Ishikawa (cell line): Measurements from ENCODE around the gene CALCA.

Source experiments
- CEBPB ChIP-seq: IDR thresholded peaks from 2 replicates; pipeline ENCODE4 v1.6.1; 2012
- CREB1 ChIP-seq: IDR thresholded peaks from 2 replicates; pipeline ENCODE4 v1.6.1; 2012; ENCODE audit warnings: low read depth
- EGR1 ChIP-seq: IDR thresholded peaks from 2 replicates; pipeline ENCODE4 v1.6.1; 2012
- EP300 ChIP-seq: IDR thresholded peaks from 2 replicates; pipeline ENCODE4 v1.6.1; 2012; ENCODE audit warnings: borderline replicate concordance
- FOXM1 ChIP-seq: IDR thresholded peaks from 2 replicates; pipeline ENCODE4 v1.6.1; 2012; ENCODE audit warnings: low read depth, borderline replicate concordance
- NFIC ChIP-seq: IDR thresholded peaks from 2 replicates; pipeline ENCODE4 v1.6.1; 2012
- RAD21 ChIP-seq: IDR thresholded peaks from 2 replicates; pipeline ENCODE4 v1.6.1; 2012; ENCODE audit warnings: low read depth
- TAF1 ChIP-seq: IDR thresholded peaks from 2 replicates; pipeline ENCODE4 v1.6.1; 2012; ENCODE audit warnings: low read depth, mild to moderate bottlenecking
- TCF12 ChIP-seq: IDR thresholded peaks from 2 replicates; pipeline ENCODE4 v1.6.1; 2012; ENCODE audit warnings: low read depth
- TEAD4 ChIP-seq: IDR thresholded peaks from 2 replicates; pipeline ENCODE4 v1.6.1; 2012
- YY1 ChIP-seq: IDR thresholded peaks from 2 replicates; pipeline ENCODE4 v1.6.1; 2012; ENCODE audit warnings: low read depth
- ZBTB7A ChIP-seq: IDR thresholded peaks from 2 replicates; pipeline ENCODE4 v1.6.1; 2012; ENCODE audit warnings: low read depth
- TF ChIP-seq, protein P1 (sequence below): IDR thresholded peaks from 2 replicates; pipeline ENCODE4 v1.6.1; 2012; ENCODE audit warnings: low read depth, mild to moderate bottlenecking
- TF ChIP-seq, protein P2 (sequence below): IDR thresholded peaks from 2 replicates; pipeline ENCODE4 v1.6.1; 2012
- TF ChIP-seq, protein P3 (sequence below): IDR thresholded peaks from 2 replicates; pipeline ENCODE4 v1.6.1; 2012

The CALCA gene, protein sequence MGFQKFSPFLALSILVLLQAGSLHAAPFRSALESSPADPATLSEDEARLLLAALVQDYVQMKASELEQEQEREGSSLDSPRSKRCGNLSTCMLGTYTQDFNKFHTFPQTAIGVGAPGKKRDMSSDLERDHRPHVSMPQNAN

DNA sequence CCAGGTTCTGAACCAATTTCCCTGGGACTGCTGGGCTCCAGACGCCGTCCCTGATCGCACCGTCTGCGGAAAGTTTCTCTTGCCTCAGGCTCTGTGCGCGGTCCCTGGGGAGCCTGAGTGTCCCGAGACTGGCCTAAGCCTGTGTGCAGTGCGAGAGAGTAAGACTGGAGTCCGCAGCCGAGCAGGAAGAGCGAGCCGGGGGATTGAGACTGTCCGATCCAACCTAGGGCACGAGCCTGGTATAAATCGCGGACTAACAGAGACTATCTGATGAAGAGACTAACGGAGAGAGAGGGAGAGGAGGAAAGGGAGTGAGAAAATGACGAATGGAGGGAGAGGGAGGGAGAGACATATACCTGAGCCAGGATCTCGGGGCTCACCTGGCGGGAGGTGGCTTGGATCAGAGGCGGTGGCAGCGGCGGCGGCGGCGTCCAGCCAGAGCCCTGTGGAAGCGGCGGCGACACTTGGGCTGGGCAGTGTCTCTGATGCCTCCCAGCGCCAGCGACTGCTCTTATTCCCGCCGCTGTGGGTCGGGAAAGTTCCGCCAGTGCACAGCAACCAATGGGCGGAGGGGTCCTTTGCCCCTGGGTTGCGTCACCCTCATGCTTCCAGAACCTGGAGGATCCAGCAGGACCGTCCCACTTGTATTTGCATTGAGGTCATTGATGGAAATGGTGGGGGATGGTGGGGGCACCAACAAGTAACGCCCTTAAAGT, at the start of gene CALCA:
CALCA (minus strand) TSS at position 487 of the 716 bp plus-strand sequence. CDS start 1,159 bp downstream, outside the sequence.
- TF ChIP-seq TAF1: no peak
- no peak for TF ChIP-seq ZBTB7A
- TF ChIP-seq, protein P1, sequence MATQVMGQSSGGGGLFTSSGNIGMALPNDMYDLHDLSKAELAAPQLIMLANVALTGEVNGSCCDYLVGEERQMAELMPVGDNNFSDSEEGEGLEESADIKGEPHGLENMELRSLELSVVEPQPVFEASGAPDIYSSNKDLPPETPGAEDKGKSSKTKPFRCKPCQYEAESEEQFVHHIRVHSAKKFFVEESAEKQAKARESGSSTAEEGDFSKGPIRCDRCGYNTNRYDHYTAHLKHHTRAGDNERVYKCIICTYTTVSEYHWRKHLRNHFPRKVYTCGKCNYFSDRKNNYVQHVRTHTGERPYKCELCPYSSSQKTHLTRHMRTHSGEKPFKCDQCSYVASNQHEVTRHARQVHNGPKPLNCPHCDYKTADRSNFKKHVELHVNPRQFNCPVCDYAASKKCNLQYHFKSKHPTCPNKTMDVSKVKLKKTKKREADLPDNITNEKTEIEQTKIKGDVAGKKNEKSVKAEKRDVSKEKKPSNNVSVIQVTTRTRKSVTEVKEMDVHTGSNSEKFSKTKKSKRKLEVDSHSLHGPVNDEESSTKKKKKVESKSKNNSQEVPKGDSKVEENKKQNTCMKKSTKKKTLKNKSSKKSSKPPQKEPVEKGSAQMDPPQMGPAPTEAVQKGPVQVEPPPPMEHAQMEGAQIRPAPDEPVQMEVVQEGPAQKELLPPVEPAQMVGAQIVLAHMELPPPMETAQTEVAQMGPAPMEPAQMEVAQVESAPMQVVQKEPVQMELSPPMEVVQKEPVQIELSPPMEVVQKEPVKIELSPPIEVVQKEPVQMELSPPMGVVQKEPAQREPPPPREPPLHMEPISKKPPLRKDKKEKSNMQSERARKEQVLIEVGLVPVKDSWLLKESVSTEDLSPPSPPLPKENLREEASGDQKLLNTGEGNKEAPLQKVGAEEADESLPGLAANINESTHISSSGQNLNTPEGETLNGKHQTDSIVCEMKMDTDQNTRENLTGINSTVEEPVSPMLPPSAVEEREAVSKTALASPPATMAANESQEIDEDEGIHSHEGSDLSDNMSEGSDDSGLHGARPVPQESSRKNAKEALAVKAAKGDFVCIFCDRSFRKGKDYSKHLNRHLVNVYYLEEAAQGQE: no peak
- TF ChIP-seq EP300: no peak
- TF ChIP-seq TEAD4: no peak

DNA sequence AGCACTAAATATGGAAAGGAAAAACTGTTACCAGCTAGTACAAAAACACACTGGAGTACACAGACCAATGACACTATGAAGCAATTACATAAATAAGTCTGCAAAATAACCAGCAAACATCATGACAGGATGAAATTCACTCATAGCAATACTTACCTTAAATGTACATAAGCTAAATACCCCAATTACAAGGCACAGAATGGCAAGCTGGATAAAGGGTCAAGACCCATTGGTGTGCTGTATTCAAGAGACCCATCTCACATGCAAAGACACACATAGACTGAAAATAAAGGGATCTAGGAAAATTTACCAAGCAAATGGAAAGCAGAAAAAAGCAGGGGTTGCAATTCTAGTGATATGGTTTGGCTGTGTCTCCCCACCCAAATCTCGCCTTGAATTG, 44.0 kb upstream of the CALCA start:
- TF ChIP-seq YY1 (no peak), TAF1 (no peak), TEAD4 (no peak), CEBPB (no peak), ZBTB7A (no peak), NFIC (no peak), CREB1 (no peak), EP300 (no peak), RAD21 (no peak), FOXM1 (no peak), EGR1 (no peak), TCF12 (no peak)
- TF ChIP-seq, protein P2, sequence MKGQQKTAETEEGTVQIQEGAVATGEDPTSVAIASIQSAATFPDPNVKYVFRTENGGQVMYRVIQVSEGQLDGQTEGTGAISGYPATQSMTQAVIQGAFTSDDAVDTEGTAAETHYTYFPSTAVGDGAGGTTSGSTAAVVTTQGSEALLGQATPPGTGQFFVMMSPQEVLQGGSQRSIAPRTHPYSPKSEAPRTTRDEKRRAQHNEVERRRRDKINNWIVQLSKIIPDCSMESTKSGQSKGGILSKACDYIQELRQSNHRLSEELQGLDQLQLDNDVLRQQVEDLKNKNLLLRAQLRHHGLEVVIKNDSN: no peak
- TF ChIP-seq, protein P1: no peak
- TF ChIP-seq, protein P3, sequence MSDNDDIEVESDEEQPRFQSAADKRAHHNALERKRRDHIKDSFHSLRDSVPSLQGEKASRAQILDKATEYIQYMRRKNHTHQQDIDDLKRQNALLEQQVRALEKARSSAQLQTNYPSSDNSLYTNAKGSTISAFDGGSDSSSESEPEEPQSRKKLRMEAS: no peak

DNA sequence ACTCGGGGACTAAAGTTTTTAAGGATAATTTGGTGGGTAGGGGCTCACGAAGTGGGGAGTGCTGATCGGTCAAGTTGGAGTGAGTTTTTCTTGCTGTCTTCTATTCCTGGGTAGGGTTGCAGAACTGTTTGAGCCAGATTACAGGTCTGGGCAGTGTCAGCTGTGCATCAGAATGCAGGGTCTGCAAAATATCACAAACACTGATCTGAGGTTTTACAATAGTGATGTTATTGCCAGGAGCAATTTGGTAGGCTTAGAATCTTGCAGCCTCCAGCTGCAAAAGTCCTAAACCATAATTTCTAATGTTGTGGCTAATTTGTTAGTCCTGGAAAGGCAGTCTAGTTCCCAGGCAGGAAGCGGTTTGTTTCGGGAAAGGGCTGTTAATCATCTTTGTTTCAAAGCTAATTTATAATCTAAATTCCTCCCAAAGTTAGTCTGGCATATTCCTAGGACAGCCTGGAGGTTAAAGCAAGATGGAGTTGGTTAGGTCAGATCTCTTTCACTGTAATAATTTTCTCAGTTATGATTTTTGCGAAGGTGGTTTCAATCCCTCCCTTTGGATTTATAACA, 39.7 kb upstream of the CALCA start:
- TF ChIP-seq TAF1: no peak
- TF ChIP-seq FOXM1: no peak
- no peak for TF ChIP-seq CEBPB
- TF ChIP-seq NFIC: no peak
- TF ChIP-seq, protein P1: no peak
- TF ChIP-seq EP300: no peak
- no peak for TF ChIP-seq YY1
- TF ChIP-seq, protein P2: no peak
- TF ChIP-seq CREB1: no peak
- TF ChIP-seq, protein P3: no peak
- no peak for TF ChIP-seq ZBTB7A

DNA sequence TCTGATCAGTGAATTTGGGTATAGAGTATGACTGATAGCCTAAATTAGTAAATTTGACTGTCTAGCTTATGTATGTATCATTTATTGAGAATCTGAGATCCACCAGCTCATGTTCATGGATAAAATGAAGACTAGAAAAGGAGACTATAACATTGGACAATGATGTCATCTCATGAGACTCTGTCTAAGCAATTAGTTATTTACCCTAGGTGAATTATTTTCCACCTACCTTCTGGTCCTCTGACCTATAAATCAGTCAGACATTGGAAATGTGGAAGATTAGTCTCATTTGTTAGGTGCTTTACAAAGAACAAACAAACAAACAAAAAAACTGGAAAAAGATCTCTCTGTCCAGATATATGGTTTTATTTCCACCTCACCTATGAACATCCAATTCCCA, 38.7 kb upstream of the CALCA start:
- no peak for TF ChIP-seq EP300
- TF ChIP-seq CREB1: no peak
- no peak for TF ChIP-seq ZBTB7A
- TF ChIP-seq, protein P1: no peak
- no peak for TF ChIP-seq RAD21
- TF ChIP-seq EGR1: no peak
- TF ChIP-seq, protein P3: no peak
- TF ChIP-seq NFIC: no peak
- TF ChIP-seq, protein P2: no peak
- no peak for TF ChIP-seq YY1
